ENCODE measurements around the gene MET. TPM values are rescaled to one million over a fixed set of nuclear protein-coding genes. Genes with fewer than 3 reads are reported as not detected.

MET gene
- total RNA-seq, 1 donor from 2014 or later = 161 TPM

DNA sequence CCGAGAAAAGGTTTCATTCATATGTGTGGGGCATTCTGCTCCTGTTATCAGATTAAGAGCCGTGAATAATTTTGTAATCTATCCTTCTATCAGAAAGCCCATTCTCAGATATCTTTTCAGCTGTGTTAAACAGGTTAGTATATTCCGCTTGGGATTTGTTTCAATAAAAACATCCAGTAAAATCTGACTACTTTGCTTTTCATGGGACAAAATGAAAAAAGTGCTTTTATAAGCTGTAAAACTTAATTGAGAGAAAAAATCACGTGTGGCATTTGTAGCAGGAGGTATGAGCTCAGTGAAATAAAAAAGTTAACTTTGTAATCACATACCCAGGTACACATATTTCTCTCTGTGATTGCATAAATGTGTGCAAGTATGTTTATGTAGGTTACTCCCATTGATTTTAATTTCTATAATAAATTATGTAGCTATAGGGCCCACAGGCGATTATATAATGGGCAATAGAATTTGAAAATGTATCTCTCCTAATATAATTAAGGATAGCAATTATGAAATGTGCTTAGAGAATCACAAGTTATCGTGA lies 3.9 kb downstream of the MET start:
- TF ChIP-seq, protein P1, sequence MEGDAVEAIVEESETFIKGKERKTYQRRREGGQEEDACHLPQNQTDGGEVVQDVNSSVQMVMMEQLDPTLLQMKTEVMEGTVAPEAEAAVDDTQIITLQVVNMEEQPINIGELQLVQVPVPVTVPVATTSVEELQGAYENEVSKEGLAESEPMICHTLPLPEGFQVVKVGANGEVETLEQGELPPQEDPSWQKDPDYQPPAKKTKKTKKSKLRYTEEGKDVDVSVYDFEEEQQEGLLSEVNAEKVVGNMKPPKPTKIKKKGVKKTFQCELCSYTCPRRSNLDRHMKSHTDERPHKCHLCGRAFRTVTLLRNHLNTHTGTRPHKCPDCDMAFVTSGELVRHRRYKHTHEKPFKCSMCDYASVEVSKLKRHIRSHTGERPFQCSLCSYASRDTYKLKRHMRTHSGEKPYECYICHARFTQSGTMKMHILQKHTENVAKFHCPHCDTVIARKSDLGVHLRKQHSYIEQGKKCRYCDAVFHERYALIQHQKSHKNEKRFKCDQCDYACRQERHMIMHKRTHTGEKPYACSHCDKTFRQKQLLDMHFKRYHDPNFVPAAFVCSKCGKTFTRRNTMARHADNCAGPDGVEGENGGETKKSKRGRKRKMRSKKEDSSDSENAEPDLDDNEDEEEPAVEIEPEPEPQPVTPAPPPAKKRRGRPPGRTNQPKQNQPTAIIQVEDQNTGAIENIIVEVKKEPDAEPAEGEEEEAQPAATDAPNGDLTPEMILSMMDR (IDR thresholded peaks at IDR 0.05; ENCODE audit: insufficient read depth, low read length, poor library complexity, severe bottlenecking) = no peak
- no peaks in the 10 kb centered on the region for H3K27me3 ChIP-seq (ENCODE audit: control insufficient read depth, insufficient read depth, low read length)
- no peak for DNase-seq (ENCODE audit: low read depth)
- H3K4me3 ChIP-seq (ENCODE audit: low read depth, low read length) = no peak overlapping the region
- no peaks in the 10 kb centered on the region for H3K36me3 ChIP-seq (ENCODE audit: control insufficient read depth, insufficient read depth, low read length)

DNA sequence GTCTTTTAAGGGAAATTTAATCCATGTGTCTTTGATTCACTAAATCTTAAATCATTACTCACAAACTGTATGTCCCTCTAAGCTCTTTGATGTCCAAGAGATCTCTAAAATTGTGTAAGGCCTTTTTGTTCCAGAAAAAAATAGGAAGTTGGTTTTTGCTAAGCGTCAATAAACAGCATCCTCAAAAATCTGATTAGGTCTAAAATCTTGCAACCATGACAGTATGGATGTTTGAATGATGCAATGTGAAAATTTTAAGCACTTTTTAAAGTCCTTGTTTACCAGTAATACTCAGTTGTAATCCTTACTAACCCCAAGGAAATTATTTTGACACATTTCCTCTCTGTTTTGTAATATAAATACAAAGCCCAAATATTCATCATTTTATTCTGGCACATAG lies 6.8 kb downstream of the MET start:
- DNase-seq (ENCODE audit: low read depth) = no peak
- H3K4me3 ChIP-seq (ENCODE audit: low read depth, low read length) = no peak overlapping the region
- no peaks in the 10 kb centered on the region for H3K27me3 ChIP-seq (ENCODE audit: control insufficient read depth, insufficient read depth, low read length)
- H3K36me3 ChIP-seq (ENCODE audit: control insufficient read depth, insufficient read depth, low read length) = no peaks in the 10 kb centered on the region
- TF ChIP-seq, protein P1 (IDR thresholded peaks at IDR 0.05; ENCODE audit: insufficient read depth, low read length, poor library complexity, severe bottlenecking) = no peak

- Histone ChIP-seq H3K36me3 (ENCODE audit: control insufficient read depth, insufficient read depth, low read length) (no peaks in the 10 kb centered on the region), H3K27me3 (ENCODE audit: control insufficient read depth, insufficient read depth, low read length) (no peaks in the 10 kb centered on the region), H3K4me3 (ENCODE audit: low read depth, low read length) (no peak overlapping the region)
- TF ChIP-seq, protein P1 (IDR thresholded peaks at IDR 0.05; ENCODE audit: insufficient read depth, low read length, poor library complexity, severe bottlenecking) = no peak
- no peak for DNase-seq (ENCODE audit: low read depth)
These were observed 7.5 kb downstream of the MET start for GRCh38 chr7:116679500-116679899.

DNA sequence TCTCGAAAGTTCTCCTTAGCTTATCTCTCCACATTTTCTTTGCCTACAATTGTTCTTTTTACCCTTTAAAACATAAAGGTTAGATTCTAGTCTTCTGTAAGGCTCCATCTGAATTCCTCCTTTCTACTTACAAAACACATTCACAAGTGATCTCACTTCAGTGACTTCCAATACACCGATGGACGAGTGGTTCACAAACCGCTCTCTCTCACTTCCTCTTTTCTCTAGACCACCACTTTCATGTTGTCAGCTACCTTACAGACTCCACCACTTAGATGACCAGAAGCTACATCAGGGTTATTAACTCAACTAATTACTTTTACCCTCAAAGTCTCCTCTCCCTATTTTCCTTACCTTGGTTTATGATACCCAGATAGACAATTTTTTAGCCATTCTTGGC lies 11.8 kb downstream of the MET start:
- Histone ChIP-seq H3K4me3 (ENCODE audit: low read depth, low read length) (no peak overlapping the region), H3K36me3 (ENCODE audit: control insufficient read depth, insufficient read depth, low read length) (no peaks in the 10 kb centered on the region), H3K27me3 (ENCODE audit: control insufficient read depth, insufficient read depth, low read length) (no peaks in the 10 kb centered on the region)
- DNase-seq (ENCODE audit: low read depth) = no peak
- TF ChIP-seq, protein P1 (IDR thresholded peaks at IDR 0.05; ENCODE audit: insufficient read depth, low read length, poor library complexity, severe bottlenecking) = no peak

- H3K4me3 ChIP-seq (ENCODE audit: low read depth, low read length) = no peak overlapping the region
- no peaks in the 10 kb centered on the region for H3K36me3 ChIP-seq (ENCODE audit: control insufficient read depth, insufficient read depth, low read length)
- H3K27me3 ChIP-seq (ENCODE audit: control insufficient read depth, insufficient read depth, low read length) = no peaks in the 10 kb centered on the region
- DNase-seq (ENCODE audit: low read depth) = no peak
- TF ChIP-seq, protein P1 (IDR thresholded peaks at IDR 0.05; ENCODE audit: insufficient read depth, low read length, poor library complexity, severe bottlenecking) = no peak
These were observed 14.0 kb downstream of the MET start for GRCh38 chr7:116686033-116686432.

- Histone ChIP-seq H3K4me3 (ENCODE audit: low read depth, low read length) (no peak overlapping the region), H3K27me3 (ENCODE audit: control insufficient read depth, insufficient read depth, low read length) (no peaks in the 10 kb centered on the region)
These were observed 14.9 kb downstream of the MET start for GRCh38 chr7:116686812-116687419.

More at GRCh38 chr7:116686812-116687419, 14.9 kb downstream of the MET start:
- TF ChIP-seq, protein P1 (IDR thresholded peaks at IDR 0.05; ENCODE audit: insufficient read depth, low read length, poor library complexity, severe bottlenecking) = no peak
- DNase-seq (ENCODE audit: low read depth) = no peak
- H3K36me3 ChIP-seq (ENCODE audit: control insufficient read depth, insufficient read depth, low read length) = no peaks in the 10 kb centered on the region
